ENCODE data around the gene PLCH1.

DNA sequence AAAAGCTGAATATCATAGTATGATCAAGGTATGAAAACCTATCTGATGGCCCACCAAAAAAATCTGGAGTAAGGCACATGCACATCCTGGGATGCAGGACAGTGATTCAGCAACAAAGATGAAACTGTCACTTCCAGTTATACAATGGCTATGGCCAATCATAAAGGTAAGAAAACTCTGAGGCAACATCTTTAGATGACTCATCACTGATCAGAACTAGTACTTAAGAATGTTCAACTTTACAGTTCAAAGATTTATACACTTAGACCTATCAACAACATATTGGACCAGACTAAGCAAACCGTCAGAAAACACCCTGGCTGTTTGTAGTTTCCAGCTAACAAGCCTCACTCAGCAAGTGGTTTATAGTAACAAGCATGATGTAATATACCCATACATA is 21.3 kb upstream of the PLCH1 start:
- TF ChIP-seq POLR2AphosphoS5 (IDR thresholded peaks at IDR 0.05; ENCODE audit: low read depth, low read length): no peak
- TF ChIP-seq, protein P1, sequence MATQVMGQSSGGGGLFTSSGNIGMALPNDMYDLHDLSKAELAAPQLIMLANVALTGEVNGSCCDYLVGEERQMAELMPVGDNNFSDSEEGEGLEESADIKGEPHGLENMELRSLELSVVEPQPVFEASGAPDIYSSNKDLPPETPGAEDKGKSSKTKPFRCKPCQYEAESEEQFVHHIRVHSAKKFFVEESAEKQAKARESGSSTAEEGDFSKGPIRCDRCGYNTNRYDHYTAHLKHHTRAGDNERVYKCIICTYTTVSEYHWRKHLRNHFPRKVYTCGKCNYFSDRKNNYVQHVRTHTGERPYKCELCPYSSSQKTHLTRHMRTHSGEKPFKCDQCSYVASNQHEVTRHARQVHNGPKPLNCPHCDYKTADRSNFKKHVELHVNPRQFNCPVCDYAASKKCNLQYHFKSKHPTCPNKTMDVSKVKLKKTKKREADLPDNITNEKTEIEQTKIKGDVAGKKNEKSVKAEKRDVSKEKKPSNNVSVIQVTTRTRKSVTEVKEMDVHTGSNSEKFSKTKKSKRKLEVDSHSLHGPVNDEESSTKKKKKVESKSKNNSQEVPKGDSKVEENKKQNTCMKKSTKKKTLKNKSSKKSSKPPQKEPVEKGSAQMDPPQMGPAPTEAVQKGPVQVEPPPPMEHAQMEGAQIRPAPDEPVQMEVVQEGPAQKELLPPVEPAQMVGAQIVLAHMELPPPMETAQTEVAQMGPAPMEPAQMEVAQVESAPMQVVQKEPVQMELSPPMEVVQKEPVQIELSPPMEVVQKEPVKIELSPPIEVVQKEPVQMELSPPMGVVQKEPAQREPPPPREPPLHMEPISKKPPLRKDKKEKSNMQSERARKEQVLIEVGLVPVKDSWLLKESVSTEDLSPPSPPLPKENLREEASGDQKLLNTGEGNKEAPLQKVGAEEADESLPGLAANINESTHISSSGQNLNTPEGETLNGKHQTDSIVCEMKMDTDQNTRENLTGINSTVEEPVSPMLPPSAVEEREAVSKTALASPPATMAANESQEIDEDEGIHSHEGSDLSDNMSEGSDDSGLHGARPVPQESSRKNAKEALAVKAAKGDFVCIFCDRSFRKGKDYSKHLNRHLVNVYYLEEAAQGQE (IDR thresholded peaks at IDR 0.05; ENCODE audit: insufficient read depth in 1 of 2, low read depth in 2 of 2, low read length in 2 of 2): no peak
